ENCODE data around the gene PTCRA.
"Not testable (repeated sequence)": the region's sequence is repeated elsewhere in the genome, so short reads cannot be mapped to it uniquely, and the experiment has no call there.

PTCRA gene

DNA sequence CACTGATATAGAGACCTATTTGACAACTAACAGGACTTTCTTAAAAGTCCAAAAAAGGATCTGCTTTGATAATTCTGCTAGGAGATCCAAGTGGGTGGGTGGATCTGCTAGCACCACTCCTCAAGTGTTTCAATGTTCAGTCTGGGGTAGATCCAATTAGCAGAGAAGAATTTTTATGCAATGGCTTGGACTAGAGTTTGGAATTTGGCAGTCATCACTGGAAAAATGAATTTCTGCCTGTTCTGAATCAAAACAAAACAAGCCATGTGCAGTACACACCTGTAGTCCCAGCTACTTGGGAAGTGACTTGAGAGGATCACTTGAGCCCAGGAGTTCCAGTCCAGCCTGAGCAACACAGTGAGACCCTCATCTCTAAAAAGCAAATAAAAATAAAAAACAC is 32.1 kb downstream of the PTCRA start:
- no peak for TF ChIP-seq CTCF (IDR thresholded peaks at IDR 0.05; ENCODE audit: low read depth, low read length, missing control alignments)
- H3K4me3 ChIP-seq (ENCODE audit: low read depth, low read length), result no peak overlapping the region
- no peak for DNase-seq (ENCODE audit: low read depth)

- TF ChIP-seq CTCF (IDR thresholded peaks at IDR 0.05; ENCODE audit: low read depth, low read length, missing control alignments), result no peak
- DNase-seq (ENCODE audit: low read depth), result no peak
- H3K4me3 ChIP-seq (ENCODE audit: low read depth, low read length), result no peak overlapping the region
Measured at GRCh38 chr6:42952389-42952788, 36.5 kb downstream of the PTCRA start.

DNA sequence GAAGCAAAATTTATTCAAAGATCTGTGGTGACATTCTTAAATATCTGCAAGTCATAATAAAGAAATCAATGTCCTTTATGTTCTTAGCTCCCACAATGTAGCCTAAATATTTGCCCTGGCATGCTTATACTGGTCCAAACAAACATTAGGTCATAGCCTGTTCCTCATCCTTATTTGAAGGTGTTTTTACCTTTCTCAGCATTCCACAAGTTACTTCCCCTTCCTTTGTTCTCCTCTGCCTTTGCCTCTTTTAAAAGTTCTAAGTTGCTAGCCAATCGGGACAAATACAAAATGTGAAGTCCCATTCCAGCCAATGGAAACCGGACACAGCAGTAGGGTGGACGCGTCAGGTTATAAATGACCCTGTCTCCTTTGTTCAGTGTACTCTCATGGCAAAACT is 38.6 kb downstream of the PTCRA start:
- DNase-seq (ENCODE audit: low read depth); H3K4me3 ChIP-seq (ENCODE audit: low read depth, low read length): not testable (repeated sequence)

DNA sequence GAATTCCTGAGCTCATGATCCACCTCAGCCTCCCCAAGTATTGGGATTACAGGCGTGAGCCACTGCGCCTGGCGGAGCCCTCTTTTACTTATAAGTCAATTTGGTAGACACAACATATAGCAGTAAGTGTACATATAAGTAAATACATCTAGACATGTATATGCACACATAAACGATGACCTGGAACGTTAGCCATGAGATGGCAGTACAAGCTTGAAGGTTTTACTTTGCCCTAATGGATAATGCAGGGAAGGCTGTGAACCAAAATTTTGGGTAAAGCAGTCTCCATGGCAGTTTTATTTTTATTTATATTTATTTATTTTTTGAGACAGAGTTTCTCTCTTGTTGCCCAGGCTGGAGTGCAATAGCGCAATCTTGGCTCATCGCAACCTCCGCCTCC is 42.3 kb downstream of the PTCRA start:
- TF ChIP-seq CTCF (IDR thresholded peaks at IDR 0.05; ENCODE audit: low read depth, low read length, missing control alignments), result no peak
- no peak for DNase-seq (ENCODE audit: low read depth)
- no peak overlapping the region for H3K4me3 ChIP-seq (ENCODE audit: low read depth, low read length)

DNA sequence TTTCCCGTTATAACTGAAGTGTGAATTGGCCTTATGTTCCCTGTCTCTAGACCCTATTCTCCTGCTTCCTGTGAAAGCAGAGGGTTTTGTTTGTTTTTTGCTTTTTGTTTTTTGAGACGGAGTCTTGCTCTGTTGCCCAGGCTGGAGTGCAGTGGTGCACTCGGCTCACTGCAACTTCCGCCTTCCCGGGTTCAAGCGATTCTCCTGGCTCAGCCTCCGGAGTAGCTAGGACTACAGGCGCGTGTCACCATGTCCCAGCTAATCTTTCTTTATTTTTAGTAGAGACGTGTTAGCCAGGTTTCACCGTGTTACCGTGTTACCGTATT is 44.0 kb downstream of the PTCRA start:
- peak overlapping the region; percentile 36 for H3K4me3 ChIP-seq (ENCODE audit: low read depth, low read length)
- no peak for DNase-seq (ENCODE audit: low read depth)
- TF ChIP-seq CTCF (IDR thresholded peaks at IDR 0.05; ENCODE audit: low read depth, low read length, missing control alignments), result no peak

DNA sequence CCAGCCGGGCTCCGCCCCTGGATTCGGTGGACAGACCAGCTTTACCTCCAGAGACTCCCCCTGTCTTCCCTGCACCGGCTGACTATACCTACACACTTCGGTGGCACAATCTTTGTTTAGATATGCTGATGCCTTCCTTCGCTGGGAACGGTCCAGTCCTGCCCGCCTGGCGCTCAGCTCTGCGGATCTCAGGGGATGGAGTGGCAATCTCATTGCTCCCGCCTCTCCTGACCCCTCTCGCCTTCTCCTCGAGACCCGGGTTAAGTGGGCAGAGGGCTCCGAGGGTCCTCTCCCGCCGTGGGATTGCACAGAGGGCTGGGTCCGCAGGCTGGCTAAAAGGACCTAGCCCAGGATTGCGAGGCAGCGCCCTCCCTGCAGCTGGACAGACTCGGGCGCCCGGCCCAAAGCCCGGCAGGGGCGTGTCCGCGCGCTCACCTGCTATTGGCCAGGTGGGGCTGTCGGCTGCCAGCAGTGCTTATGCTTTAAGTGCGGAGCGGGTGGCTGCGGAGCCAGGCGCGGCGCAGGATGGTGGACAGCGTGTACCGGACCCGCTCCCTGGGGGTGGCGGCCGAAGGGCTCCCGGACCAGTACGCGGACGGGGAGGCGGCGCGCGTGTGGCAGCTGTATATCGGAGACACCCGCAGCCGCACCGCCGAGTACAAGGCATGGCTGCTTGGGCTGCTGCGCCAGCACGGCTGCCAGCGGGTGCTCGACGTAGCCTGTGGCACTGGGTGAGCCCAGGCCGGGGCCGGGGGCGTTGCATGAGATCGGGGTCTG is 44.6 kb downstream of the PTCRA start, which contains the start of gene GNMT:
GNMT (plus strand) TSS at position 512 of the 777 bp plus-strand sequence; CDS start at position 526, 14 bp downstream.
- TF ChIP-seq CTCF (IDR thresholded peaks at IDR 0.05; ENCODE audit: low read depth, low read length, missing control alignments), result no peak
- H3K4me3 ChIP-seq (ENCODE audit: low read depth, low read length), result peak within 1 kb of the TSS; percentile 36
- DNase-seq (ENCODE audit: low read depth), result no peak

GRCh38 chr6:42961020-42961470 is 45.2 kb downstream of the PTCRA start:
- no peak for TF ChIP-seq CTCF (IDR thresholded peaks at IDR 0.05; ENCODE audit: low read depth, low read length, missing control alignments)
- DNase-seq (ENCODE audit: low read depth), result no peak
- H3K4me3 ChIP-seq (ENCODE audit: low read depth, low read length), result no peak overlapping the region
